IPS-NIHi7 (cell line): ENCODE results near the gene MDM1.

Experiments used
- DNase-seq: peaks from one replicate; pipeline ENCODE4 v3.0.0; 2012; ENCODE audit warnings: mixed read lengths; ENCODE audit errors: extremely low spot score

The MDM1 gene

GRCh38 chr12:68331869-68332727 lies at the start of gene MDM1:
TSS of gene MDM1 (minus strand) at chr12:68332362. CDS start at chr12:68332245, 117 bp downstream.
- peak; percentile 97 for DNase-seq

GRCh38 chr12:68381476-68382219 lies 49.5 kb upstream of the MDM1 start:
- DNase-seq = no peak

- DNase-seq = no peak
These were observed 46.9 kb upstream of the MDM1 start for GRCh38 chr12:68378872-68379606.

- no peak for DNase-seq
These were observed 45.7 kb upstream of the MDM1 start for GRCh38 chr12:68377881-68378280.

- DNase-seq = no peak
These were observed 44.7 kb upstream of the MDM1 start for GRCh38 chr12:68376901-68377300.

- no peak for DNase-seq
These were observed 43.9 kb upstream of the MDM1 start for GRCh38 chr12:68375756-68376695.

GRCh38 chr12:68374307-68374982 lies 42.3 kb upstream of the MDM1 start:
- no peak for DNase-seq

GRCh38 chr12:68370667-68371066 lies 38.5 kb upstream of the MDM1 start:
- no peak for DNase-seq

- DNase-seq = no peak
These were observed 37.9 kb upstream of the MDM1 start for GRCh38 chr12:68370006-68370590.

- no peak for DNase-seq
These were observed 36.2 kb upstream of the MDM1 start for GRCh38 chr12:68368327-68368726.

GRCh38 chr12:68367903-68368302 lies 35.7 kb upstream of the MDM1 start:
- no peak for DNase-seq

GRCh38 chr12:68367116-68367515 lies 35.0 kb upstream of the MDM1 start:
- no peak for DNase-seq

- DNase-seq = peak; percentile 94
These were observed 32.9 kb upstream of the MDM1 start for GRCh38 chr12:68364893-68365725.

GRCh38 chr12:68364328-68364727 lies 32.2 kb upstream of the MDM1 start:
- DNase-seq = no peak

- DNase-seq = no peak
These were observed 29.8 kb upstream of the MDM1 start for GRCh38 chr12:68361953-68362352.

- DNase-seq = no peak
These were observed 27.5 kb upstream of the MDM1 start for GRCh38 chr12:68359674-68360073.

- DNase-seq = peak; percentile 65
These were observed 26.6 kb upstream of the MDM1 start for GRCh38 chr12:68358532-68359485.

- no peak for DNase-seq
These were observed 24.8 kb upstream of the MDM1 start for GRCh38 chr12:68356986-68357385.
